IMR-90 (cell line): ENCODE measurements around the gene DAPK1. TPM values are rescaled to one million over a fixed set of nuclear protein-coding genes. Genes with fewer than 3 reads are reported as not detected.

Source experiments
- ATAC-seq: fragments of 200-7000 bp; cut with Tn5 transposase; 2 replicates; pipeline ENCODE4 v1.9.1; 2020; ENCODE audit warnings: low read depth, mild to moderate bottlenecking, moderate library complexity
- BruUV-seq: library from RNA; stranded (reverse); fragments of 400-500 nt; replicated peaks from 2 replicates; lab custom pipeline; 2021; lab: Mats Ljungman, UMichigan
- CTCF ChIA-PET: fragments of 300-600 bp; formaldehyde crosslinking; extraction: SDS; loops from one replicate; lab custom pipeline; 2021; ENCODE audit warnings: antibody characterized with exemption; lab: Yijun Ruan, JAX
- POLR2A ChIA-PET: fragments of 300-600 bp; sonication (Branson Sonifier 250); formaldehyde crosslinking; loops from one replicate; lab custom pipeline; 2022; ENCODE audit warnings: antibody characterized with exemption; ENCODE audit not compliant: unreplicated experiment; lab: Charles Lee
- DNase-seq: peaks from one replicate; pipeline ENCODE4 v3.0.0; 2013
- H2AFZ ChIP-seq: replicated peaks from 2 replicates; pipeline ENCODE3; 2013; ENCODE audit warnings: low read length, mild to moderate bottlenecking; ENCODE audit not compliant: poor library complexity
- H2AK5ac ChIP-seq: 2 replicates; pipeline ENCODE4 v1.6.1; 2013; ENCODE audit warnings: low read depth, low read length, inconsistent platforms
- H2AK9ac ChIP-seq: replicated peaks from 2 replicates; pipeline ENCODE3; 2013; ENCODE audit warnings: mild to moderate bottlenecking, low read depth, low read length, moderate library complexity; ENCODE audit not compliant: poor library complexity
- H2BK120ac ChIP-seq: 2 replicates; pipeline ENCODE4 v1.6.1; 2013; ENCODE audit warnings: low read depth, low read length, inconsistent platforms
- H2BK15ac ChIP-seq: 3 replicates; pipeline ENCODE4 v1.6.1; 2013; ENCODE audit warnings: low read depth, low read length, inconsistent platforms
- H2BK20ac ChIP-seq: 2 replicates; pipeline ENCODE4 v1.6.1; 2013; ENCODE audit warnings: low read depth, mild to moderate bottlenecking, inconsistent platforms, low read length, moderate library complexity
- H2BK5ac ChIP-seq: 2 replicates; pipeline ENCODE4 v1.6.1; 2013; ENCODE audit warnings: mild to moderate bottlenecking, low read depth, low read length, inconsistent platforms; ENCODE audit not compliant: poor library complexity, severe bottlenecking
- H3K14ac ChIP-seq: replicated peaks from 2 replicates; pipeline ENCODE4 v1.6.1; 2013; ENCODE audit warnings: low read depth, low read length, inconsistent platforms
- H3K18ac ChIP-seq: 2 replicates; pipeline ENCODE4 v1.6.1; 2013; ENCODE audit warnings: low read depth, low read length, control low read depth
- H3K23ac ChIP-seq: 2 replicates; pipeline ENCODE4 v1.6.1; 2013; ENCODE audit warnings: low read depth, low read length, inconsistent platforms
- H3K27ac ChIP-seq: 2 replicates; pipeline ENCODE4 v1.5.1; 2013; ENCODE audit warnings: mild to moderate bottlenecking, control low read depth, low read length; ENCODE audit not compliant: insufficient read depth
- H3K27me3 ChIP-seq: 2 replicates; pipeline ENCODE4 v1.6.1; 2013; ENCODE audit warnings: low read length; ENCODE audit not compliant: control insufficient read depth, insufficient read depth
- H3K36me3 ChIP-seq: 2 replicates; pipeline ENCODE4 v1.6.1; 2013; ENCODE audit warnings: low read length, mixed read lengths; ENCODE audit not compliant: control insufficient read depth, insufficient read depth
- H3K4ac ChIP-seq: 2 replicates; pipeline ENCODE4 v1.6.1; 2013; ENCODE audit warnings: low read depth, low read length, inconsistent platforms
- H3K4me1 ChIP-seq: 2 replicates; pipeline ENCODE4 v1.6.1; 2013; ENCODE audit warnings: low read length, mixed read lengths; ENCODE audit not compliant: control insufficient read depth, insufficient read depth
- H3K4me2 ChIP-seq: 2 replicates; pipeline ENCODE4 v1.6.1; 2013; ENCODE audit warnings: low read depth, mild to moderate bottlenecking, control low read depth, low read length, moderate library complexity
- H3K4me3 ChIP-seq: 2 replicates; pipeline ENCODE4 v1.5.1; 2013; ENCODE audit warnings: low read depth, mild to moderate bottlenecking, control low read depth, low read length, moderate library complexity; ENCODE audit not compliant: insufficient read depth
- H3K56ac ChIP-seq: 2 replicates; pipeline ENCODE4 v1.6.1; 2013; ENCODE audit warnings: low read length, inconsistent platforms; ENCODE audit not compliant: insufficient read depth; ENCODE audit errors: extremely low read depth
- H3K79me1 ChIP-seq, 2 experiments: 2 replicates each; pipeline ENCODE4 v1.6.1; 2013; ENCODE audit warnings: low read length in 2 of 2, inconsistent platforms in 1 of 2, low read depth in 1 of 2
- H3K9ac ChIP-seq: 2 replicates; pipeline ENCODE4 v1.6.1; 2013; ENCODE audit warnings: low read depth, low read length, control low read depth
- H3K9me1 ChIP-seq: 2 replicates; pipeline ENCODE4 v1.6.1; 2013; ENCODE audit warnings: low read length, inconsistent platforms; ENCODE audit not compliant: insufficient read depth
- H3K9me3 ChIP-seq: 2 replicates; pipeline ENCODE4 v1.6.1; 2013; ENCODE audit warnings: low read length; ENCODE audit not compliant: control insufficient read depth, insufficient read depth
- H4K20me1 ChIP-seq: 2 replicates; pipeline ENCODE4 v1.6.1; 2013; ENCODE audit warnings: low read length, inconsistent platforms; ENCODE audit not compliant: insufficient read depth
- H4K5ac ChIP-seq: 2 replicates; pipeline ENCODE4 v1.6.1; 2013; ENCODE audit warnings: mild to moderate bottlenecking, low read depth, low read length, control low read depth
- H4K8ac ChIP-seq, 2 experiments: 2 replicates each; pipeline ENCODE4 v1.6.1; 2013; ENCODE audit warnings: low read depth in 2 of 2, low read length in 2 of 2, control low read depth in 1 of 2, inconsistent platforms in 1 of 2
- H4K91ac ChIP-seq: 2 replicates; pipeline ENCODE4 v1.6.1; 2013; ENCODE audit warnings: low read depth, low read length, inconsistent platforms; ENCODE audit not compliant: insufficient read depth
- RFX5 ChIP-seq: IDR thresholded peaks from 2 replicates; pipeline ENCODE4 v1.8.0; 2012; ENCODE audit warnings: low read depth, mild to moderate bottlenecking, low read length, moderate library complexity
- WGBS, 2 experiments: methylation state at CpG; one replicate each; pipeline versions ENCODE4 v1.1.5 to v1.1.7; 2013; ENCODE audit warnings: missing lambda C conversion rate in 2 of 2; ENCODE audit not compliant: insufficient read length in 1 of 2; ENCODE audit errors: extremely low coverage in 2 of 2; 5-methylcytosine and 5-hydroxymethylcytosine counted together
- dilution Hi-C: fragments of 300-500 bp; cut with HindIII; formaldehyde crosslinking; loops from one replicate; pipeline ENCODE4 v1.14.3; 2018; ENCODE audit warnings: low sequenced_read_pairs; ENCODE audit not compliant: unreplicated experiment
- in situ Hi-C: fragments of 300-500 bp; cut with MboI; formaldehyde crosslinking; loops from 3 replicates; pipeline ENCODE4 v1.14.3; 2019; ENCODE audit warnings: low sequenced_read_pairs, inconsistent platforms, mixed read lengths
- intact Hi-C: fragments of 100-400 bp; cut with micrococcal nuclease; formaldehyde crosslinking; loops from 2 replicates; pipeline ENCODE4 v1.10.0; 2022
- polyA plus RNA-seq, 3 experiments: library from polyadenylated mRNA; depleted of rRNA; stranded (reverse); fragments of >200 nt; gene quantifications; 2 replicates each; pipeline ENCODE4 v1.2.3, GENCODE V29; 2012; ENCODE audit warnings: low replicate concordance in 1 of 3
- total RNA-seq: library from RNA; depleted of rRNA; stranded (reverse); fragments of >200 nt; gene quantifications from 2 replicates; pipeline ENCODE4 v1.2.3, GENCODE V29; 2012

Gene DAPK1
- total and polyA plus RNA-seq, 2 of the 4 experiments (the other 2 are of a cell fraction): under 0.01 to 0.03 TPM

- BruUV-seq: no TSS peak
- H2BK15ac ChIP-seq: peak overlapping the region; percentile 98; the same call in 1 of the 3 replicates
- H2BK5ac ChIP-seq: peak overlapping the region; percentile 100
- ChIA-PET CTCF (interaction anchor here (2.1 to 2.4 kb wide), 2 partner anchors 12 to 29 kb away, joined by 9 to 13 read pairs; partner anchors contain the start of gene CTSL), POLR2A (interaction anchor here (1.4 kb wide), 1 partner anchor 12 kb away, joined by 6 read pairs; the partner anchor contains the start of gene CTSL)
- DNase-seq (no peak), ATAC-seq (peak; percentile 2; the same call in 1 of the 2 replicates)
- peak overlapping the region; percentile 9 to 99; a peak in 3 of 4 replicates for H4K8ac ChIP-seq
- TF ChIP-seq RFX5: no peak
- WGBS, 2 experiments: 38% methylated on average over 2 of the region's 5 CpGs; no CpG with 5 or more reads in 1 of the 2 experiments
- H3K27me3 ChIP-seq: no peaks in the 10 kb centered on the region; the same call in 1 of the 2 replicates
- in situ Hi-C loops: loop anchor here (25.0 kb wide), 1 partner anchor 848 kb away; no protein-coding TSS in a partner anchor
- dilution Hi-C loops: no loop called here
- H4K20me1 ChIP-seq: no peaks in the 10 kb centered on the region
- H3K4me3 ChIP-seq: no peak overlapping the region
- H3K14ac ChIP-seq: peak overlapping the region; percentile 79; the same call in 1 of the 2 replicates
- 0 out of 2 replicates have a peak overlapping the region, but pooled peaks have one; percentile 2 for H3K18ac ChIP-seq
- H3K4me2 ChIP-seq: peak overlapping the region; percentile 56
- H2AK5ac ChIP-seq: 0 out of 2 replicates have a peak overlapping the region, but pooled peaks have one; percentile 13
- peak overlapping the region; percentile 25; the same call in 1 of the 2 replicates for H3K23ac ChIP-seq
- peak overlapping the region; percentile 100; the same call in 1 of the 2 replicates for H3K4ac ChIP-seq
- H3K36me3 ChIP-seq: no peaks in the 10 kb centered on the region
- peaks cover 20% of the 10 kb centered on the region for H3K9me1 ChIP-seq
- no peak overlapping the region for H4K5ac ChIP-seq
- no peak overlapping the region for H2AFZ ChIP-seq
- H3K56ac ChIP-seq: peak overlapping the region; percentile 80
- peaks cover 0 to 6% of the 10 kb centered on the region in 2 experiments; a peak in 2 of 4 replicates for H3K79me1 ChIP-seq
- H4K91ac ChIP-seq: peak overlapping the region; percentile 74; the same call in 1 of the 2 replicates
- H3K27ac ChIP-seq: peak overlapping the region; percentile 98
- no peak overlapping the region for H3K9ac ChIP-seq
- intact Hi-C loops: loop anchor here (10.0 kb wide), 1 partner anchor 1601 kb away; the partner anchor contains the start of genes CKS2 and SECISBP2
- H2AK9ac ChIP-seq: no peak overlapping the region
- no peaks in the 10 kb centered on the region for H3K9me3 ChIP-seq
- peak overlapping the region; percentile 97; the same call in 1 of the 2 replicates for H2BK20ac ChIP-seq
- peaks cover 16% of the 10 kb centered on the region for H3K4me1 ChIP-seq
- peak overlapping the region; percentile 99 for H2BK120ac ChIP-seq
Observed at GRCh38 chr9:87713988-87714330, 216.3 kb downstream of the DAPK1 start.
